H1 (cell line): ENCODE results near the gene RAP1GAP.

Source experiments
- JUND ChIP-seq: IDR thresholded peaks from 2 replicates; pipeline ENCODE4 v1.6.1; 2011; ENCODE audit warnings: mild to moderate bottlenecking, improper control_type of control experiment, low read length
- KDM5A ChIP-seq: fragments of 200-600 bp; IDR thresholded peaks from 2 replicates; pipeline ENCODE4 v1.7.1; 2012; ENCODE audit warnings: mild to moderate bottlenecking, low read length, inconsistent platforms, mixed read lengths
- TF ChIP-seq, protein P1 (sequence below): IDR thresholded peaks from 2 replicates; pipeline ENCODE4 v1.6.1; 2012; ENCODE audit warnings: low read length, inconsistent platforms

DNA sequence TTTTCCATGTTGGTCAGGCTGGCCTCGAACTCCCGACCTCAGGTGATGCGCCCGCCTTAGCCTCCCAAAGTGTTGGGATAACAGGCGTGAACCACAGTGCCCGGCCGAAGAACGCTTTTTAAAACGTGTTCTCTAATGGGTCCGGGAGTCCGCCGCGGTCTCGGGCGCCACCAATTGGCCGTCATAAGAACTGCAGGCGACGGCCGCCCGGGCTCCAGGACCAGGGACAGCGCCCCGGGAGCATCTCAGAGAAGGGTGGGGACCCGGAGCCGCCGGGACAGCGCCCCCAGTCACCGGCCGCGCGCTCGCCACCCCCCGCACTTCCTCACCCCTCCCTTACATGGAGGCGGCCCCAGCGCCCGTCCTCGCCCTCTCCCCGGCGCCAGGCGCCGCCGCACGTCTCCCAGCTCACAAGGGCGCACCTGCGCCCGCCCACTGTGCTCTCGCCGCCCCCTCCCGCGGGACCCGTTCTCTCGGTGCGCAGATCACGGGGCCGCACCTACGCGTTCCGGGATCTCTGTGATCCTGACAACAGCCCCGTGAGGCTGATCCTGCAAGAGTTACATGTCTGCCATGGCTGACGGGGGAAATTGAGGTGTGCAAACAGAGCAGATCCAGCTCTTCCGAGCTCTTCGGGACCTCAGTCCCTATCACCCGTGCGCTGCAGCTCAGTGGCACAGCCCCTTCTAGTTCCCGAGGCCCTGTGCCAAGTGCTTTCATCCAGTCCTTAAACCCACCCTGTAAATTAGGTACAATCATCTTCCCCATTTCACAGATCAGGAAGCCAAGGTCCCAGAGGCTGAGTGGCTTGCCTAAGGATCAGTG lies 9.8 kb downstream of the RAP1GAP start:
- TF ChIP-seq KDM5A (no peak), JUND (peak; percentile 52; the same call in 1 of the 2 replicates)
- TF ChIP-seq, protein P1, sequence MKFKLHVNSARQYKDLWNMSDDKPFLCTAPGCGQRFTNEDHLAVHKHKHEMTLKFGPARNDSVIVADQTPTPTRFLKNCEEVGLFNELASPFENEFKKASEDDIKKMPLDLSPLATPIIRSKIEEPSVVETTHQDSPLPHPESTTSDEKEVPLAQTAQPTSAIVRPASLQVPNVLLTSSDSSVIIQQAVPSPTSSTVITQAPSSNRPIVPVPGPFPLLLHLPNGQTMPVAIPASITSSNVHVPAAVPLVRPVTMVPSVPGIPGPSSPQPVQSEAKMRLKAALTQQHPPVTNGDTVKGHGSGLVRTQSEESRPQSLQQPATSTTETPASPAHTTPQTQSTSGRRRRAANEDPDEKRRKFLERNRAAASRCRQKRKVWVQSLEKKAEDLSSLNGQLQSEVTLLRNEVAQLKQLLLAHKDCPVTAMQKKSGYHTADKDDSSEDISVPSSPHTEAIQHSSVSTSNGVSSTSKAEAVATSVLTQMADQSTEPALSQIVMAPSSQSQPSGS = peak; percentile 90
